AG04450 (cell line): ENCODE data around the gene PAK5. TPM values are rescaled to one million over a fixed set of nuclear protein-coding genes. Genes with fewer than 3 reads are reported as not detected.

Experiments used
- CTCF ChIA-PET: fragments of 300-600, 350-600 bp; formaldehyde crosslinking; extraction: SDS; loops from one replicate; lab custom pipeline; 2022; ENCODE audit warnings: antibody characterized with exemption, inconsistent platforms; lab: Charles Lee
- POLR2A ChIA-PET: fragments of 350-600 bp; formaldehyde crosslinking; extraction: SDS; loops from one replicate; lab custom pipeline; 2021; ENCODE audit warnings: antibody characterized with exemption, inconsistent platforms; lab: Yijun Ruan, JAX
- DNase-seq: peaks from one replicate; pipeline ENCODE4 v3.0.0-alpha.2; 2011; ENCODE audit warnings: low read depth, low spot score
- H3K27ac ChIP-seq: one replicate; pipeline ENCODE4 v1.5.1; 2012; ENCODE audit warnings: low read depth, low read length, control low read depth
- H3K27me3 ChIP-seq: one replicate; pipeline ENCODE4 v1.6.0; 2012; ENCODE audit warnings: low read length; ENCODE audit not compliant: control insufficient read depth, insufficient read depth
- H3K4me3 ChIP-seq: 2 replicates; pipeline ENCODE4 v1.5.1; 2011; ENCODE audit warnings: mild to moderate bottlenecking, low read depth, low read length, control low read depth
- H3K9me3 ChIP-seq: 2 replicates; pipeline ENCODE4 v1.5.1; 2012; ENCODE audit warnings: low read length; ENCODE audit not compliant: control insufficient read depth, insufficient read depth
- polyA plus RNA-seq: library from polyadenylated mRNA; depleted of rRNA; stranded (reverse); fragments of >200 nt; gene quantifications from 2 replicates; pipeline ENCODE4 v1.2.3, GENCODE V29; 2011
- TF ChIP-seq, protein P1 (sequence below): IDR thresholded peaks from 2 replicates; pipeline ENCODE4 v1.5.1; 2011; ENCODE audit warnings: low read depth, low read length, control low read depth, inconsistent platforms

The PAK5 gene
- polyA plus RNA-seq, 1 experiment, result not detected

DNA sequence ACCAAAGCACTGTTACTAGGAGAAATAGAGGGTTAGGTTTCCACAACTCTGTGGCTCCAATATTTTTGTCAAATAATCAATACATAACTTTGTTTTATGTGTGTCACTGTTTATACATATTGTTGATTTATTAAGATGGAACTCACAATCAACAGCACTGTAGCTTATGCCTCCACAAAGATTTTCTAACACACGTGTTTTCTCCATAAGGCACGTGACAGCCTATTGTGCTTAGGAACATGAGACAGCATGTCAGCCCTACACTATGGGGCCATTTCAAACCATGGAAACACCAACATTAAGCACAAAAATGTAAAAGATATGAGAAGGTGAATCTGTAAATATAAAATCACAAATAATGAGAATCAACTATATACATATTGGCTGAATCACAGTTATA, 127.0 kb downstream of the PAK5 start:
- ChIA-PET CTCF (no interaction called here), POLR2A (interaction anchor here (0.5 kb wide), 1 partner anchor 56 kb away, joined by 8 read pairs; no protein-coding TSS in a partner anchor)
- no peak overlapping the region for H3K27ac ChIP-seq
- no peak for DNase-seq
- TF ChIP-seq, protein P1, sequence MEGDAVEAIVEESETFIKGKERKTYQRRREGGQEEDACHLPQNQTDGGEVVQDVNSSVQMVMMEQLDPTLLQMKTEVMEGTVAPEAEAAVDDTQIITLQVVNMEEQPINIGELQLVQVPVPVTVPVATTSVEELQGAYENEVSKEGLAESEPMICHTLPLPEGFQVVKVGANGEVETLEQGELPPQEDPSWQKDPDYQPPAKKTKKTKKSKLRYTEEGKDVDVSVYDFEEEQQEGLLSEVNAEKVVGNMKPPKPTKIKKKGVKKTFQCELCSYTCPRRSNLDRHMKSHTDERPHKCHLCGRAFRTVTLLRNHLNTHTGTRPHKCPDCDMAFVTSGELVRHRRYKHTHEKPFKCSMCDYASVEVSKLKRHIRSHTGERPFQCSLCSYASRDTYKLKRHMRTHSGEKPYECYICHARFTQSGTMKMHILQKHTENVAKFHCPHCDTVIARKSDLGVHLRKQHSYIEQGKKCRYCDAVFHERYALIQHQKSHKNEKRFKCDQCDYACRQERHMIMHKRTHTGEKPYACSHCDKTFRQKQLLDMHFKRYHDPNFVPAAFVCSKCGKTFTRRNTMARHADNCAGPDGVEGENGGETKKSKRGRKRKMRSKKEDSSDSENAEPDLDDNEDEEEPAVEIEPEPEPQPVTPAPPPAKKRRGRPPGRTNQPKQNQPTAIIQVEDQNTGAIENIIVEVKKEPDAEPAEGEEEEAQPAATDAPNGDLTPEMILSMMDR, result no peak
- no peaks in the 10 kb centered on the region for H3K9me3 ChIP-seq
- H3K27me3 ChIP-seq, result no peaks in the 10 kb centered on the region
- H3K4me3 ChIP-seq, result no peak overlapping the region

DNA sequence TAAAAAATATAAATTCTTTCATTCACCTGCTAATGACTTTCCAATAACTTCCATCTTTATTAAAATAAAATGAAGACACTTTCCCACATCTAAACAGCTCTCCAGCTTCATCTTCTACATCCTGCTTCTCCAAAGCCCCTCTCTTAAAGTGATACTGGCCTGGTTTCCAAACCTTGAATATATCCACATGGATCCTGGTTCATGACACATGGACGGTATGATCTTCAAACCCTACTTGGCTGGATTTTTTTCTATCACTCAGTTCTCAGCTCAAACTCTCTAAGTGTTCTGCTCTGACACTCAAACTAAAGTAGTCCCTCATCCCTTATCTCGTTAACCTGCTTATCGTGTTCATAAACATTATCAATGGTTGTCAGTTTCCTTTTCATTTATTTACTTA, 128.2 kb downstream of the PAK5 start:
- ChIA-PET POLR2A (no interaction called here), CTCF (no interaction called here)
- TF ChIP-seq, protein P1, result no peak
- Histone ChIP-seq H3K27me3 (no peaks in the 10 kb centered on the region), H3K4me3 (no peak overlapping the region), H3K27ac (no peak overlapping the region), H3K9me3 (no peaks in the 10 kb centered on the region)
- DNase-seq, result no peak

DNA sequence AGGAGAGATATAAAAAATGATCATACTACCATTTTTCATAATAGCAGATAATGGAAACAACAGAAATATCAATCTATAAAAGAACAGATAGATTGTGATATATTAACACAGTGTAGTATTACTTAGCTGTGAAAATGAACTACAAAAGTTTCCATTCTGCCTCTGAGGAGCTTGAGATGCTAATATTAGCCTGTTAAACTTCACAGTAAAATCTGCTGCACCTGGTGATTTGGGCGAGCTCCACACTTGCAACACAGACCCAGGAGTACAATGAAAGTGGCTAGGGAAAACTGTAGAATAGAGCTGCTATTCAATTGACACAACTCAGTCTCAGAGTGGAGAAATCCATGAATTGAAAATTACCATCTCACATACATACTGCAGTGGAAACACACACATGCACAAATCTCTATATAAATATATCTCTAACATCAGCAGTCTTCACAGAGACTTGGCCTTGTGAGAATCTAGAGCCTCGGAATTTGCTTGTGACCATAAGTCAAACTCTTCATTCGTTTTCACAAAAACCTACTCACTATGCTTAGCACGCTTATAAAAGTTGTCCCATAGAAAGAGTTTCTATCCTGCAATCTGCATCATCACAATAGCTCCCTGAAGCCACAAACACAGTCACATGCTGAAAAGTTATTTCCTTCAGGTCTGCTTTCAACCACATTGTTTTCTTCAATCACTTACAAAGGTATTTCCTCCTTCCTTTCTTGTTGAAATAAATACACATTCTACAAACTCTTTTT, 133.0 kb downstream of the PAK5 start:
- DNase-seq, result no peak
- no peak overlapping the region for H3K27ac ChIP-seq
- POLR2A ChIA-PET, result no interaction called here
- H3K27me3 ChIP-seq, result no peaks in the 10 kb centered on the region
- H3K9me3 ChIP-seq, result no peaks in the 10 kb centered on the region
- no peak overlapping the region for H3K4me3 ChIP-seq
- TF ChIP-seq, protein P1, result no peak
- CTCF ChIA-PET, result no interaction called here

DNA sequence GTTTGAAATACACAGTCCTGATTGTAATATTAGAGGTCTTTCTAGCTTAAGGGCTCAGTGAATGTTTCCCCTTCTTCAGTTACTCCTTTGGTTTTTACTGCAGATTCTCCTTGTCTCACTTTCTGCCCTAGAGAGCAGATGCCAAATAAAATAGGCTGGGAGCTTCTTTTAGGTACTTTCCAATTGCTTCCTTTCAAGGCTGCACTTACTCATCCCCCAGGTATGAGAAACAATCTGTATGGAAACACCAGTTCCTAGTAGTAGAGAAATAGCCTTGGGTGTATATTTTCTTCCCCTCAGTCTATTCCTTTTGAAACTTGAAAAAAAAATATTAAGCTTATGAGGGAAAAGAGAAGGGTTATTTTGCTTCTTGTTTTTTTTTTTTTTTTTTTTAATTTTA, 139.7 kb downstream of the PAK5 start:
- no peak for DNase-seq
- ChIA-PET CTCF (no interaction called here), POLR2A (no interaction called here)
- no peaks in the 10 kb centered on the region for H3K27me3 ChIP-seq
- no peak overlapping the region for H3K4me3 ChIP-seq
- H3K27ac ChIP-seq, result no peak overlapping the region
- no peaks in the 10 kb centered on the region for H3K9me3 ChIP-seq
- TF ChIP-seq, protein P1, result no peak

DNA sequence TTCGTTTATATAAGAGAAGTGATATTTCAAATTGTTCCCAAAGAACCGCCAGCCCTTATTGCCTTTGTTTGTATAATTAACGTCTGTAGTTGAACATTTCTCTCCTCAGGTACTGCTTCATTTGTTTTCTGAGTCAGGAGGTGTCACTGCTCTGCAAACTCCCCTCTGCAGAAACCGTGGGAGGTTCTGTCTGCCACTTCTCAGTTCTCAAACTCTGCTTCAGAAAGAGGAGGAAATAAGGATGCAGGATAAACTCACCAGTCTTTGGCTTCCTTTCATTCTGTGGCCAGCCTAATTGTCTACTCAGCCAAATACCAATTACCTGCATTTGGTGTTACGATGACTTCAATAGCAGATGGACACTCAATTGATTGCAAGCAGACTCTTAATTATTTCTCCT, 149.8 kb downstream of the PAK5 start:
- POLR2A ChIA-PET, result no interaction called here

More for the DNA sequence above, 149.8 kb downstream of the PAK5 start:
- no peak for DNase-seq
- peaks cover 2% of the 10 kb centered on the region for H3K27me3 ChIP-seq
- TF ChIP-seq, protein P1, result no peak
- no peaks in the 10 kb centered on the region for H3K9me3 ChIP-seq
- no peak overlapping the region for H3K4me3 ChIP-seq
- CTCF ChIA-PET, result no interaction called here
- H3K27ac ChIP-seq, result no peak overlapping the region
